ENCODE data around the gene ERFE.

ERFE gene

GRCh38 chr2:238174701-238175100, 15.9 kb downstream of the ERFE start:
- DNase-seq (ENCODE audit: extremely low read depth, low read depth), result no peak

GRCh38 chr2:238176613-238177012, 17.8 kb downstream of the ERFE start:
- peak; percentile 66 for DNase-seq (ENCODE audit: extremely low read depth, low read depth)
- peak; percentile 18 for TF ChIP-seq CTCF (IDR thresholded peaks at IDR 0.05; ENCODE audit: low read depth, low read length)

More at GRCh38 chr2:238174701-238175100, 15.9 kb downstream of the ERFE start:
- TF ChIP-seq CTCF (IDR thresholded peaks at IDR 0.05; ENCODE audit: low read depth, low read length), result no peak

- DNase-seq (ENCODE audit: extremely low read depth, low read depth), result no peak
- TF ChIP-seq CTCF (IDR thresholded peaks at IDR 0.05; ENCODE audit: low read depth, low read length), result no peak
Measured at GRCh38 chr2:238180554-238180953, 21.8 kb downstream of the ERFE start.

GRCh38 chr2:238182362-238182761, 23.6 kb downstream of the ERFE start:
- DNase-seq (ENCODE audit: extremely low read depth, low read depth), result no peak
- no peak for TF ChIP-seq CTCF (IDR thresholded peaks at IDR 0.05; ENCODE audit: low read depth, low read length)

GRCh38 chr2:238183821-238184220, 25.1 kb downstream of the ERFE start:
- DNase-seq (ENCODE audit: extremely low read depth, low read depth), result no peak
- no peak for TF ChIP-seq CTCF (IDR thresholded peaks at IDR 0.05; ENCODE audit: low read depth, low read length)

- DNase-seq (ENCODE audit: extremely low read depth, low read depth), result no peak
- TF ChIP-seq CTCF (IDR thresholded peaks at IDR 0.05; ENCODE audit: low read depth, low read length), result no peak
Measured at GRCh38 chr2:238187618-238188548, 29.1 kb downstream of the ERFE start.

- no peak for TF ChIP-seq CTCF (IDR thresholded peaks at IDR 0.05; ENCODE audit: low read depth, low read length)
Measured at GRCh38 chr2:238190445-238190844, 31.7 kb downstream of the ERFE start.

More at GRCh38 chr2:238190445-238190844, 31.7 kb downstream of the ERFE start:
- DNase-seq (ENCODE audit: extremely low read depth, low read depth), result no peak

Data from AG09319 (cell line).